GM12891 (cell line): ENCODE measurements around the gene CCDC144A.
"Not testable (repeated sequence)": the region's sequence is repeated elsewhere in the genome, so short reads cannot be mapped to it uniquely, and the experiment has no call there.

Experiments
- POLR2A ChIP-seq: IDR thresholded peaks from 2 replicates; pipeline ENCODE4 v1.6.1; 2011; ENCODE audit warnings: low read depth, low read length, control low read depth
- POLR2AphosphoS5 ChIP-seq: IDR thresholded peaks from 2 replicates; pipeline ENCODE4 v1.6.1; 2011; ENCODE audit warnings: low read depth, low read length, control low read depth
- TAF1 ChIP-seq: IDR thresholded peaks from 2 replicates; pipeline ENCODE4 v1.6.1; 2011; ENCODE audit warnings: low read depth, low read length, control low read depth

DNA sequence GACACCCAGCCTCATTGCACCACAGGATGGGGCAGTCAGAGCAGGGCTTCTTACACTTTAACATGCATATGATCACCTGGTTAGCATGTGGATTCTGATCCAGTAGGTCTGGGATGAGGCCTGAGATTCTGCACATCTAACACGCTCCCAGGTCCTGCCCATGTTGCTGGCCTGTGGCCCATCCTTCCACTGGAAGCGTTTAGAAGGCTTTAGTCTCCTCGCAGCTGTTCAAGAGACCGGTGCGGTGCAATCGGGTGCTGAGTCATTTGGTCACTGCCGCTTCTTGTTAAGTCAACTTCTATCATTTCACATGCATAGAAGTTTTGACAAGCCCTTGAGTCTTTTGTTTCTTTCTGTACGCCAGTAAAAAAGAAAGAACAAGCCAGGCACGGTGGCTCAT, 117.6 kb downstream of the CCDC144A start:
- TF ChIP-seq POLR2A, POLR2AphosphoS5, TAF1: not testable (repeated sequence)
